Nephron (organoid): ENCODE results near the gene CARF.

Experiments used
- H3K27ac Mint-ChIP-seq, 3 experiments: 2 replicates each; pipeline ENCODE4 v1.8.0; 2020; ENCODE audit warnings: mixed read lengths in 3 of 3, mild to moderate bottlenecking in 2 of 3, moderate library complexity in 1 of 3
- H3K27me3 Mint-ChIP-seq: 2 replicates; pipeline ENCODE4 v1.8.0; 2021; ENCODE audit warnings: low read depth, mild to moderate bottlenecking, moderate library complexity, mixed read lengths
- H3K36me3 Mint-ChIP-seq: 2 replicates; pipeline ENCODE4 v1.8.0; 2020; ENCODE audit warnings: low read depth, mixed read lengths
- H3K4me1 Mint-ChIP-seq: 2 replicates; pipeline ENCODE4 v1.8.0; 2020; ENCODE audit warnings: mixed read lengths
- H3K4me3 Mint-ChIP-seq, 3 experiments: 2 replicates each; pipeline ENCODE4 v1.8.0; 2020; ENCODE audit warnings: mild to moderate bottlenecking in 3 of 3, mixed read lengths in 3 of 3, moderate library complexity in 2 of 3
- H3K9me3 Mint-ChIP-seq: 2 replicates; pipeline ENCODE4 v1.8.0; 2020; ENCODE audit warnings: mixed read lengths
- CTCF ChIP-seq, 3 experiments: fragments of 200-600 bp; sonication (generic); IDR thresholded peaks; one replicate each; pipeline ENCODE4 v1.5.0; 2021; ENCODE audit warnings: antibody characterized with exemption in 3 of 3; ENCODE audit not compliant: unreplicated experiment in 3 of 3

The CARF gene

GRCh38 chr2:203035879-203036470, 123.9 kb downstream of the CARF start:
- H3K4me3 Mint-ChIP-seq, result no peak overlapping the region
- H3K27ac Mint-ChIP-seq, result no peak overlapping the region
- peaks cover 10% of the 10 kb centered on the region for H3K36me3 Mint-ChIP-seq
- H3K27me3 Mint-ChIP-seq, result peaks cover 5% of the 10 kb centered on the region
- TF ChIP-seq CTCF (IDR thresholded peaks at IDR 0.05; ENCODE audit: unreplicated experiment in 3 of 3), result no peak
- no peaks in the 10 kb centered on the region for H3K9me3 Mint-ChIP-seq
- H3K4me1 Mint-ChIP-seq, result peaks cover 17% of the 10 kb centered on the region
